DND-41 (cell line): ENCODE results near the gene UPF1.

Experiments
- EZH2 ChIP-seq: IDR thresholded peaks from 3 replicates; pipeline ENCODE4 v1.6.1; 2012; ENCODE audit warnings: borderline replicate concordance, low read depth, mild to moderate bottlenecking, moderate library complexity, low read length, inconsistent platforms; ENCODE audit not compliant: severe bottlenecking
- TF ChIP-seq, protein P1 (sequence below): IDR thresholded peaks from 2 replicates; pipeline ENCODE4 v1.5.1; 2012; ENCODE audit warnings: borderline replicate concordance, low read length, moderate library complexity, mild to moderate bottlenecking; ENCODE audit not compliant: poor library complexity, severe bottlenecking; ENCODE audit errors: extremely low read depth

DNA sequence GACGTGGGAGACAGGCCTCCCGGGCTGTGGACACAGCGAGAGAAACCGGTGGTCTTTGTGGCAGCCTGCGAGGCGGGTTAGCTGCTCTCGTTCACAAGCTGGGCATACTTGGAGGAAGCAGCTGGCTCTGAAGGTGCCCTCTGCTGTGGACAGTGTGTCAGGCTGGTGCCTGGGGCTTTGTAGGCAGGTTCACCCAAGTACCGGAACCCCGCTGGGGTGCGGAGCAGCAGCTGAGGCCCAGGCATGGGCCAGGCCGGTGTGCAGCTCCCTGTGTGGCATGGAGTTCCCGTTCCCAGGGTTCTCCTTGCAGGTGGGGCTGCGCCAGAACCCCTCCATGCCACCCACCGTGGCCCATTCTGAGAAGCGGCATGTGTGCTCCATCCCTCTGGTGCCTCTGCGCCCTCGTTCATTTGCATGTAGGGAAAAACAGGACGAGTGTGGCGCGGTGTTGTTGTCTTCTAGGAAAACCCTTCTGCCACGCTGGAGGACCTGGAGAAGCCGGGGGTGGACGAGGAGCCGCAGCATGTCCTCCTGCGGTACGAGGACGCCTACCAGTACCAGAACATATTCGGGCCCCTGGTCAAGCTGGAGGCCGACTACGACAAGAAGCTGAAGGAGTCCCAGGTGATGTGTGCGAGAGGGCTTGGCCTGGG, 20.0 kb downstream of the UPF1 start:
- TF ChIP-seq EZH2: no peak
- TF ChIP-seq, protein P1, sequence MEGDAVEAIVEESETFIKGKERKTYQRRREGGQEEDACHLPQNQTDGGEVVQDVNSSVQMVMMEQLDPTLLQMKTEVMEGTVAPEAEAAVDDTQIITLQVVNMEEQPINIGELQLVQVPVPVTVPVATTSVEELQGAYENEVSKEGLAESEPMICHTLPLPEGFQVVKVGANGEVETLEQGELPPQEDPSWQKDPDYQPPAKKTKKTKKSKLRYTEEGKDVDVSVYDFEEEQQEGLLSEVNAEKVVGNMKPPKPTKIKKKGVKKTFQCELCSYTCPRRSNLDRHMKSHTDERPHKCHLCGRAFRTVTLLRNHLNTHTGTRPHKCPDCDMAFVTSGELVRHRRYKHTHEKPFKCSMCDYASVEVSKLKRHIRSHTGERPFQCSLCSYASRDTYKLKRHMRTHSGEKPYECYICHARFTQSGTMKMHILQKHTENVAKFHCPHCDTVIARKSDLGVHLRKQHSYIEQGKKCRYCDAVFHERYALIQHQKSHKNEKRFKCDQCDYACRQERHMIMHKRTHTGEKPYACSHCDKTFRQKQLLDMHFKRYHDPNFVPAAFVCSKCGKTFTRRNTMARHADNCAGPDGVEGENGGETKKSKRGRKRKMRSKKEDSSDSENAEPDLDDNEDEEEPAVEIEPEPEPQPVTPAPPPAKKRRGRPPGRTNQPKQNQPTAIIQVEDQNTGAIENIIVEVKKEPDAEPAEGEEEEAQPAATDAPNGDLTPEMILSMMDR: no peak
